MCF 10A (cell line): ENCODE results near the gene ENTR1. TPM values are rescaled to one million over a fixed set of nuclear protein-coding genes. Genes with fewer than 3 reads are reported as not detected.

Source experiments
- BruUV-seq: library from RNA; stranded (reverse); fragments of 400-500 nt; replicated peaks from 2 replicates; lab custom pipeline; 2021; lab: Mats Ljungman, UMichigan
- CTCF ChIA-PET: fragments of 300-600 bp; sonication (Branson Sonifier 250); formaldehyde crosslinking; extraction: SDS; loops from one replicate; lab custom pipeline; 2021; ENCODE audit warnings: antibody characterized with exemption, inconsistent platforms; lab: Yijun Ruan, JAX
- POLR2A ChIA-PET: fragments of 300-600, 350-650 bp; sonication (Branson Sonifier 250); formaldehyde crosslinking; extraction: SDS; loops from one replicate; lab custom pipeline; 2020; ENCODE audit warnings: antibody characterized with exemption, inconsistent platforms; lab: Yijun Ruan, JAX
- DNase-seq: peaks from one replicate; pipeline ENCODE4 v3.0.0-alpha.2; 2018; ENCODE audit not compliant: unreplicated experiment
- H3K27ac Mint-ChIP-seq: one replicate; pipeline ENCODE4 v1.8.0; 2022; ENCODE audit warnings: mild to moderate bottlenecking, low read depth, mixed read lengths; ENCODE audit not compliant: unreplicated experiment
- H3K27me3 Mint-ChIP-seq: one replicate; pipeline ENCODE4 v1.8.0; 2022; ENCODE audit warnings: mixed read lengths; ENCODE audit not compliant: insufficient read depth, unreplicated experiment
- H3K36me3 Mint-ChIP-seq: one replicate; pipeline ENCODE4 v1.8.0; 2022; ENCODE audit warnings: mild to moderate bottlenecking, moderate library complexity, mixed read lengths; ENCODE audit not compliant: insufficient read depth, unreplicated experiment
- H3K4me1 Mint-ChIP-seq: one replicate; pipeline ENCODE4 v1.8.0; 2022; ENCODE audit warnings: mixed read lengths; ENCODE audit not compliant: insufficient read depth, unreplicated experiment
- H3K4me3 Mint-ChIP-seq: one replicate; pipeline ENCODE4 v1.8.0; 2022; ENCODE audit warnings: mild to moderate bottlenecking, moderate library complexity, mixed read lengths; ENCODE audit not compliant: unreplicated experiment
- H3K9me3 Mint-ChIP-seq: one replicate; pipeline ENCODE4 v1.8.0; 2022; ENCODE audit warnings: mixed read lengths; ENCODE audit not compliant: unreplicated experiment
- CTCF ChIP-seq: fragments of 200-600 bp; IDR thresholded peaks from one replicate; pipeline ENCODE4 v1.8.0; 2022; ENCODE audit warnings: antibody characterized with exemption, mild to moderate bottlenecking; ENCODE audit not compliant: unreplicated experiment
- intact Hi-C: fragments of 100-400 bp; cut with micrococcal nuclease; formaldehyde crosslinking; loops from 2 replicates; pipeline ENCODE4 v1.14.1; 2022
- total RNA-seq: library from RNA; stranded (reverse); gene quantifications from 2 replicates; pipeline ENCODE4 v1.2.3, GENCODE V29; 2022

ENTR1 gene
- total RNA-seq, 1 experiment from 2014 or later = 82.2 TPM

- H3K36me3 Mint-ChIP-seq = peaks cover 62% of the 10 kb centered on the region
- peaks cover 10% of the 10 kb centered on the region for H3K4me1 Mint-ChIP-seq
- H3K9me3 Mint-ChIP-seq = no peaks in the 10 kb centered on the region
- no peak for TF ChIP-seq CTCF
- POLR2A ChIA-PET = interaction anchor here (0.6 kb wide), 1 partner anchor 198 kb away, joined by 3 read pairs; no protein-coding TSS in a partner anchor
- intact Hi-C loops = no loop called here
- no peak for DNase-seq
- no peak overlapping the region for H3K4me3 Mint-ChIP-seq
- BruUV-seq = no TSS peak
- H3K27me3 Mint-ChIP-seq = no peaks in the 10 kb centered on the region
- H3K27ac Mint-ChIP-seq = no peak overlapping the region
- CTCF ChIA-PET = interaction anchor here (0.6 to 0.8 kb wide), 3 partner anchors 28 to 732 kb away, joined by 3 read pairs; no protein-coding TSS in a partner anchor
These were observed 31.3 kb upstream of the ENTR1 start for GRCh38 chr9:136441681-136442245.

GRCh38 chr9:136441191-136441680 is 30.8 kb upstream of the ENTR1 start:
- POLR2A ChIA-PET = interaction anchor here (0.6 to 1.3 kb wide), 2 partner anchors 78 to 198 kb away, joined by 3 to 5 read pairs; partner anchors contain the start of gene DNLZ
- H3K4me1 Mint-ChIP-seq = peaks cover 16% of the 10 kb centered on the region

GRCh38 chr9:136439481-136440408 is 29.3 kb upstream of the ENTR1 start, which contains the start of gene INPP5E:
TSS of gene INPP5E (minus strand) at chr9:136439845. CDS start at chr9:136439419, 426 bp downstream.
- CTCF ChIA-PET = interaction anchor here (0.5 to 1.5 kb wide), 11 partner anchors 10 to 470 kb away, joined by 3 to 5 read pairs (median 4); no protein-coding TSS in a partner anchor

More at GRCh38 chr9:136441191-136441680, 30.8 kb upstream of the ENTR1 start:
- no peak for TF ChIP-seq CTCF
- DNase-seq = no peak
- Mint-ChIP-seq H3K27ac (peak overlapping the region; percentile 31), H3K36me3 (peaks cover 62% of the 10 kb centered on the region), H3K27me3 (no peaks in the 10 kb centered on the region), H3K9me3 (no peaks in the 10 kb centered on the region), H3K4me3 (no peak overlapping the region)
- BruUV-seq = no TSS peak
- CTCF ChIA-PET = interaction anchor here (0.6 to 1.5 kb wide), 4 partner anchors 19 to 732 kb away, joined by 3 to 5 read pairs (median 3); no protein-coding TSS in a partner anchor
- intact Hi-C loops = no loop called here

More at GRCh38 chr9:136439481-136440408, 29.3 kb upstream of the ENTR1 start, which contains the start of gene INPP5E:
- Mint-ChIP-seq H3K4me3 (peak within 1 kb of the TSS; percentile 76), H3K27ac (peak within 1 kb of the TSS; percentile 31), H3K36me3 (peaks cover 53% of the 10 kb centered on the region), H3K27me3 (no peaks in the 10 kb centered on the region), H3K4me1 (peaks cover 16% of the 10 kb centered on the region), H3K9me3 (no peaks in the 10 kb centered on the region)
- peak; percentile 86 for TF ChIP-seq CTCF
- DNase-seq = peak; percentile 61
- POLR2A ChIA-PET = interaction anchor here (0.7 to 6.0 kb wide), 4 partner anchors 14 to 594 kb away, joined by 3 to 34 read pairs (median 5); partner anchors contain the start of genes DNLZ, ENTR1 and PMPCA
- BruUV-seq = no TSS peak
- intact Hi-C loops = no loop called here
